GM12878 (cell line): ENCODE measurements around the gene P2RX7. TPM values are rescaled to one million over a fixed set of nuclear protein-coding genes. Genes with fewer than 3 reads are reported as not detected.

ENCODE experiments used
- ATAC-seq: fragments of 200-7000 bp; cut with Tn5 transposase; 3 replicates; pipeline ENCODE4 v1.9.1; 2020; ENCODE audit warnings: mild to moderate bottlenecking, moderate library complexity
- BruUV-seq: library from RNA; stranded (reverse); fragments of 400-500 nt; replicated peaks from 2 replicates; lab custom pipeline; 2021; lab: Mats Ljungman, UMichigan
- CTCF ChIA-PET: fragments of 300-600 bp; sonication (Branson Sonifier 250); formaldehyde crosslinking; extraction: SDS; loops from one replicate; lab custom pipeline; 2021; ENCODE audit warnings: inconsistent platforms; lab: Yijun Ruan, JAX
- POLR2A ChIA-PET: fragments of 350-600 bp; formaldehyde crosslinking; extraction: SDS; loops from one replicate; lab custom pipeline; 2021; ENCODE audit warnings: inconsistent platforms; lab: Charles Lee
- RAD21 ChIA-PET: fragments of 300-600 bp; sonication (Branson Sonifier 250); formaldehyde crosslinking; loops from one replicate; lab custom pipeline; 2023; ENCODE audit warnings: antibody characterized with exemption; ENCODE audit not compliant: unreplicated experiment; lab: Charles Lee
- SMC1A ChIA-PET: fragments of 300-600 bp; sonication (Branson Sonifier 250); formaldehyde crosslinking; loops from one replicate; lab custom pipeline; 2023; ENCODE audit not compliant: unreplicated experiment, uncharacterized antibody; lab: Charles Lee
- DNase-seq: peaks from one replicate; pipeline ENCODE4 v3.0.0-alpha.2; 2011; ENCODE audit warnings: low read depth, low spot score
- FAIRE-seq: peaks from 3 replicates; lab custom pipeline; 2011; peaks lifted over from hg19 to GRCh38; lab: Jason Lieb, UNC
- H2AFZ ChIP-seq: 2 replicates; pipeline ENCODE4 v1.6.0; 2011; ENCODE audit warnings: low read depth, low read length, control low read depth; ENCODE audit not compliant: control insufficient read depth
- H3K27ac ChIP-seq: 2 replicates; pipeline ENCODE4 v1.5.1; 2011; ENCODE audit warnings: control low read depth; ENCODE audit not compliant: control insufficient read depth, insufficient read depth
- H3K27me3 ChIP-seq, 2 experiments: replicated peaks in 1 of 2; 2 replicates each; pipeline versions ENCODE4 v1.6.0 to v1.6.1; 2011; ENCODE audit warnings: low read length in 1 of 2; ENCODE audit not compliant: control insufficient read depth in 2 of 2, insufficient read depth in 2 of 2
- H3K36me3 ChIP-seq, 2 experiments: 2 replicates each; pipeline ENCODE4 v1.5.1; 2011; ENCODE audit warnings: low read length in 1 of 2; ENCODE audit not compliant: control insufficient read depth in 2 of 2, insufficient read depth in 2 of 2
- H3K4me1 ChIP-seq: 2 replicates; pipeline ENCODE4 v1.6.1; 2011; ENCODE audit warnings: mild to moderate bottlenecking, low read length, moderate library complexity, mixed read lengths; ENCODE audit not compliant: control insufficient read depth, insufficient read depth
- H3K4me2 ChIP-seq: 2 replicates; pipeline ENCODE4 v1.6.0; 2011; ENCODE audit warnings: control low read depth; ENCODE audit not compliant: control insufficient read depth, insufficient read depth
- H3K4me3 ChIP-seq: fragments of 200-600 bp; sonication (generic); 2 replicates; pipeline ENCODE4 v1.5.1; 2016
- H3K79me2 ChIP-seq: 2 replicates; pipeline ENCODE4 v1.6.0; 2011; ENCODE audit warnings: low read length; ENCODE audit not compliant: control insufficient read depth, insufficient read depth
- H3K9ac ChIP-seq: 2 replicates; pipeline ENCODE4 v1.8.0; 2011; ENCODE audit warnings: low read length, control low read depth, mixed read lengths; ENCODE audit not compliant: control insufficient read depth, insufficient read depth
- H3K9me3 ChIP-seq: replicated peaks from 3 replicates; pipeline ENCODE4 v1.5.1; 2011; ENCODE audit warnings: mild to moderate bottlenecking, low read length; ENCODE audit not compliant: control insufficient read depth, insufficient read depth
- H4K20me1 ChIP-seq: 2 replicates; pipeline ENCODE4 v1.6.0; 2011; ENCODE audit not compliant: control insufficient read depth, insufficient read depth
- BCL11A ChIP-seq: IDR thresholded peaks from 2 replicates; pipeline ENCODE4 v1.6.1; 2011; ENCODE audit warnings: low read depth, low read length
- KLF5 ChIP-seq: fragments of 450-650 bp; IDR thresholded peaks from 2 replicates; pipeline ENCODE4 v1.6.1; 2014; ENCODE audit warnings: mild to moderate bottlenecking; ENCODE audit not compliant: partially characterized antibody
- NFXL1 ChIP-seq: fragments of 450-650 bp; IDR thresholded peaks from 2 replicates; pipeline ENCODE4 v1.6.1; 2017; ENCODE audit warnings: antibody characterized with exemption, mild to moderate bottlenecking, borderline replicate concordance
- PML ChIP-seq: IDR thresholded peaks from 2 replicates; pipeline ENCODE4 v1.6.1; 2012; ENCODE audit warnings: low read length, inconsistent platforms
- POU2F2 ChIP-seq: IDR thresholded peaks from 3 replicates; pipeline ENCODE4 v1.6.1; 2011; ENCODE audit warnings: low read depth, mild to moderate bottlenecking, low read length, borderline replicate concordance
- RAD21 ChIP-seq: IDR thresholded peaks from 2 replicates; pipeline ENCODE4 v1.6.1; 2011; ENCODE audit warnings: mild to moderate bottlenecking, low read depth, low read length, moderate library complexity; ENCODE audit not compliant: insufficient read depth
- RAD51 ChIP-seq: fragments of 450-650 bp; IDR thresholded peaks from 2 replicates; pipeline ENCODE4 v1.6.1; 2016; ENCODE audit warnings: moderate library complexity, mild to moderate bottlenecking, inconsistent platforms
- SPI1 ChIP-seq: IDR thresholded peaks from 2 replicates; pipeline ENCODE4 v1.6.1; 2011; ENCODE audit warnings: low read depth, mild to moderate bottlenecking, low read length, moderate library complexity, borderline replicate concordance; ENCODE audit not compliant: insufficient read depth
- ZNF274 ChIP-seq: IDR thresholded peaks from one replicate; pipeline ENCODE4 v1.8.0; 2011; ENCODE audit not compliant: insufficient read length, insufficient read depth
- WGBS: methylation state at CpG from one replicate; pipeline ENCODE4 v1.1.6; 2016; ENCODE audit warnings: low lambda C conversion rate; ENCODE audit not compliant: insufficient replicate concordance, insufficient coverage; ENCODE audit errors: missing lambda C conversion rate; 5-methylcytosine and 5-hydroxymethylcytosine counted together
- in situ Hi-C: fragments of 300-500 bp; cut with MboI; formaldehyde crosslinking; loops from 9 replicates; pipeline ENCODE4 v1.14.3; 2018; ENCODE audit warnings: mixed read lengths
- intact Hi-C: fragments of 100-400 bp; cut with micrococcal nuclease; formaldehyde crosslinking; loops from one replicate; pipeline ENCODE4 v1.14.2; 2022; ENCODE audit not compliant: unreplicated experiment
- polyA plus RNA-seq, 11 experiments: library from polyadenylated mRNA; depleted of rRNA in 4 of 11; unstranded in 6 of 11; stranded (reverse) in 5 of 11; fragments of >200 nt; fragmentation: Nextera tagmentation in 4 of 11; fragmentation: Illumina TruSeq in 1 of 11; extraction: Ambion mirVana in 4 of 11; extraction: Trizol in 1 of 11; gene quantifications; 1 replicate in 1 of 11; 2 replicates in 10 of 11; pipeline versions ENCODE4 v1.2.1 to v1.2.3, GENCODE V29; 2011 to 2016; ENCODE audit warnings: inconsistent platforms in 2 of 11, missing spikeins in 2 of 11, low read depth in 1 of 11
- total RNA-seq, 4 experiments: library from RNA; depleted of rRNA in 3 of 4; stranded (reverse); fragments of >200 nt in 3 of 4; fragmentation: Illumina TruSeq in 1 of 4; extraction: Trizol in 1 of 4; gene quantifications; 2 replicates each; pipeline versions ENCODE4 v1.2.1 to v1.2.3, GENCODE V29; 2013 to 2021
- TF ChIP-seq, protein P1 (sequence below): IDR thresholded peaks from 2 replicates; pipeline ENCODE4 v1.6.1; 2011; ENCODE audit warnings: low read depth, low read length, improper control_type of control experiment, borderline replicate concordance
- TF ChIP-seq, protein P2 (sequence below): fragments of 450-650 bp; IDR thresholded peaks from 2 replicates; pipeline ENCODE4 v1.6.1; 2017; ENCODE audit warnings: mild to moderate bottlenecking, low read depth, inconsistent platforms; ENCODE audit not compliant: poor library complexity, severe bottlenecking
- TF ChIP-seq, protein P3 (sequence below): IDR thresholded peaks from 2 replicates; pipeline ENCODE4 v1.6.1; 2012; ENCODE audit warnings: low read depth, low read length, improper control_type of control experiment
- TF ChIP-seq, protein P4 (sequence below): fragments of 450-650 bp; IDR thresholded peaks from 2 replicates; pipeline ENCODE4 v1.6.1; 2016; ENCODE audit warnings: mild to moderate bottlenecking

P2RX7 gene
- total and polyA plus RNA-seq, 10 of the 15 experiments (the other 5 are each of a cell fraction or from before 2014, with no cell fraction given): 0.74 to 2.6 (median 1.5) TPM

DNA sequence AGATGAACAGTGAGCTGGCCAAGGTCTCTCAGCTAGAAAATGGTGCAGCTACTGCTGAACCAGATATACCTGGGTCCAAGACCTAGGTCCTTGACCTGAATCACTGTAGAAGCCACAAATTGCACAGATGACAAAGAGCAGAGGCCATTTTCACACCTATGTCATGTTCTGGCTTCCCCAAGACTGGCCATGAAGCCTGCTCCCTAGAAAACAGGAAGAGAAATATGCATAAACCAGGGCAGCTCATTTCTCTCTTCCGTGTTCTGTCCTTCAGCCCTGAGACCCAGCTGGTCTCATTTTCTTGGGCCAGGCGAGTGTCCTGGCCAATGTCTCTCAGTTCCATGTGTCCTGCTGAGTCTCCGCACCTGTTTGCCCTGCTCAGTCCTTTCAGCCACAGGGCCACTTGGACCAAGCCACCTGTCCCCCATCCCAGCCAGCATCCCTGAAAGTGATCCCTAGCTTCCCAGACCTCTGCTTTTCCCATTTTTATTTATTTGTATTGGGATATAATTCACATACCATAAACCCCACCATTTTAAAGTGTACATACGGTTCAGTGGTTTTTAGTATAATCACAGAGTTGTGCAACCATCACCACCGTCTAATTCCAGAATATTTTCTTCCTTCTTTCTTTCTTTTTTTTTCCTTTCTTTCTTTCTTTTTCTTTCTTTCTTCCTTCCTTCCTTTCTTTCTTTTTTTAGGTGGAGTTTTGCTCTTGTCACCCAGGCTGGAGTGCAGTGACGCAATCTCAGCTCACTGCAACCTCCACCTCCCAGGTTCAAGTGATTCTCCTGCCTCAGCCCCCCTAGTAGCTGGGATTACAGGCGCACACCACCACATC is 27.0 kb downstream of the P2RX7 start:
- Histone ChIP-seq H4K20me1 (no peaks in the 10 kb centered on the region), H3K4me3 (no peak overlapping the region), H3K36me3 (no peaks in the 10 kb centered on the region), H2AFZ (peak overlapping the region; percentile 59), H3K79me2 (no peaks in the 10 kb centered on the region), H3K4me2 (no peak overlapping the region), H3K27ac (no peak overlapping the region), H3K9me3 (peaks cover 3% of the 10 kb centered on the region; the same call in 2 of the 3 replicates), H3K9ac (no peak overlapping the region), H3K27me3 (no peaks in the 10 kb centered on the region), H3K4me1 (peaks cover 3% of the 10 kb centered on the region; the same call in 1 of the 2 replicates)
- DNase-seq: peak; percentile 36
- peak; percentile 98 for ATAC-seq
- 76% methylated on average over 7 of the region's 7 CpGs for WGBS
- intact Hi-C loops (no loop called here), in situ Hi-C loops (no loop called here)
- ChIA-PET RAD21 (interaction anchor here (0.5 to 1.7 kb wide), 5 partner anchors 17 to 420 kb away, joined by 3 to 6 read pairs (median 5); partner anchors contain the start of gene P2RX7), POLR2A (interaction anchor here (0.5 to 1.0 kb wide), 6 partner anchors 8 to 100 kb away, joined by 3 to 6 read pairs (median 4); no protein-coding TSS in a partner anchor), CTCF (interaction anchor here (0.5 to 1.2 kb wide), 5 partner anchors 27 to 126 kb away, joined by 3 to 5 read pairs (median 3); no protein-coding TSS in a partner anchor), SMC1A (interaction anchor here (0.7 to 2.1 kb wide), 8 partner anchors 10 to 98 kb away, joined by 3 to 9 read pairs (median 4); partner anchors contain the start of gene P2RX7)
- BruUV-seq: no TSS peak
- FAIRE-seq: peak; percentile 41
- no peak; the same call in 1 of the 2 replicates for TF ChIP-seq RAD51
- peak; percentile 96; the same call in 2 of the 3 replicates for TF ChIP-seq POU2F2
- TF ChIP-seq ZNF274: no peak
- TF ChIP-seq, protein P1, sequence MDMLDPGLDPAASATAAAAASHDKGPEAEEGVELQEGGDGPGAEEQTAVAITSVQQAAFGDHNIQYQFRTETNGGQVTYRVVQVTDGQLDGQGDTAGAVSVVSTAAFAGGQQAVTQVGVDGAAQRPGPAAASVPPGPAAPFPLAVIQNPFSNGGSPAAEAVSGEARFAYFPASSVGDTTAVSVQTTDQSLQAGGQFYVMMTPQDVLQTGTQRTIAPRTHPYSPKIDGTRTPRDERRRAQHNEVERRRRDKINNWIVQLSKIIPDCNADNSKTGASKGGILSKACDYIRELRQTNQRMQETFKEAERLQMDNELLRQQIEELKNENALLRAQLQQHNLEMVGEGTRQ: no peak
- no peak for TF ChIP-seq PML
- TF ChIP-seq RAD21: no peak
- TF ChIP-seq, protein P2, sequence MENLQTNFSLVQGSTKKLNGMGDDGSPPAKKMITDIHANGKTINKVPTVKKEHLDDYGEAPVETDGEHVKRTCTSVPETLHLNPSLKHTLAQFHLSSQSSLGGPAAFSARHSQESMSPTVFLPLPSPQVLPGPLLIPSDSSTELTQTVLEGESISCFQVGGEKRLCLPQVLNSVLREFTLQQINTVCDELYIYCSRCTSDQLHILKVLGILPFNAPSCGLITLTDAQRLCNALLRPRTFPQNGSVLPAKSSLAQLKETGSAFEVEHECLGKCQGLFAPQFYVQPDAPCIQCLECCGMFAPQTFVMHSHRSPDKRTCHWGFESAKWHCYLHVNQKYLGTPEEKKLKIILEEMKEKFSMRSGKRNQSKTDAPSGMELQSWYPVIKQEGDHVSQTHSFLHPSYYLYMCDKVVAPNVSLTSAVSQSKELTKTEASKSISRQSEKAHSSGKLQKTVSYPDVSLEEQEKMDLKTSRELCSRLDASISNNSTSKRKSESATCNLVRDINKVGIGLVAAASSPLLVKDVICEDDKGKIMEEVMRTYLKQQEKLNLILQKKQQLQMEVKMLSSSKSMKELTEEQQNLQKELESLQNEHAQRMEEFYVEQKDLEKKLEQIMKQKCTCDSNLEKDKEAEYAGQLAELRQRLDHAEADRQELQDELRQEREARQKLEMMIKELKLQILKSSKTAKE: peak; percentile 27
- no peak for TF ChIP-seq NFXL1
- 0 out of 2 replicates have a peak, but pooled peaks have one; percentile 43 for TF ChIP-seq BCL11A
- TF ChIP-seq KLF5: no peak
- peak; percentile 84; the same call in 1 of the 2 replicates for TF ChIP-seq SPI1
- TF ChIP-seq, protein P3, sequence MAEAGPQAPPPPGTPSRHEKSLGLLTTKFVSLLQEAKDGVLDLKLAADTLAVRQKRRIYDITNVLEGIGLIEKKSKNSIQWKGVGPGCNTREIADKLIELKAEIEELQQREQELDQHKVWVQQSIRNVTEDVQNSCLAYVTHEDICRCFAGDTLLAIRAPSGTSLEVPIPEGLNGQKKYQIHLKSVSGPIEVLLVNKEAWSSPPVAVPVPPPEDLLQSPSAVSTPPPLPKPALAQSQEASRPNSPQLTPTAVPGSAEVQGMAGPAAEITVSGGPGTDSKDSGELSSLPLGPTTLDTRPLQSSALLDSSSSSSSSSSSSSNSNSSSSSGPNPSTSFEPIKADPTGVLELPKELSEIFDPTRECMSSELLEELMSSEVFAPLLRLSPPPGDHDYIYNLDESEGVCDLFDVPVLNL: no peak
- TF ChIP-seq, protein P4, sequence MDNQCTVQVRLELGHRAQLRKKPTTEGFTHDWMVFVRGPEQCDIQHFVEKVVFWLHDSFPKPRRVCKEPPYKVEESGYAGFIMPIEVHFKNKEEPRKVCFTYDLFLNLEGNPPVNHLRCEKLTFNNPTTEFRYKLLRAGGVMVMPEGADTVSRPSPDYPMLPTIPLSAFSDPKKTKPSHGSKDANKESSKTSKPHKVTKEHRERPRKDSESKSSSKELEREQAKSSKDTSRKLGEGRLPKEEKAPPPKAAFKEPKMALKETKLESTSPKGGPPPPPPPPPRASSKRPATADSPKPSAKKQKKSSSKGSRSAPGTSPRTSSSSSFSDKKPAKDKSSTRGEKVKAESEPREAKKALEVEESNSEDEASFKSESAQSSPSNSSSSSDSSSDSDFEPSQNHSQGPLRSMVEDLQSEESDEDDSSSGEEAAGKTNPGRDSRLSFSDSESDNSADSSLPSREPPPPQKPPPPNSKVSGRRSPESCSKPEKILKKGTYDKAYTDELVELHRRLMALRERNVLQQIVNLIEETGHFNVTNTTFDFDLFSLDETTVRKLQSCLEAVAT: peak; percentile 40; the same call in 1 of the 2 replicates
